OCI-LY1 (cell line): ENCODE results near the gene CCZ1.
"Not testable (repeated sequence)": the region's sequence is repeated elsewhere in the genome, so short reads cannot be mapped to it uniquely, and the experiment has no call there.

Experiments
- EZH2 ChIP-seq: fragments of 200-600 bp; sonication (generic), shearing (Covaris generic); IDR thresholded peaks from 2 replicates; pipeline ENCODE4 v1.8.0; 2017; ENCODE audit warnings: borderline replicate concordance, mixed run types, mild to moderate bottlenecking, antibody characterized with exemption, low read length, moderate library complexity, mixed read lengths
- TF ChIP-seq, protein P1 (sequence below): fragments of 200-600 bp; sonication (generic), shearing (Covaris generic); IDR thresholded peaks from 2 replicates; pipeline ENCODE4 v1.5.1; 2017; ENCODE audit warnings: mild to moderate bottlenecking, antibody characterized with exemption, low read length, moderate library complexity, mixed read lengths

GRCh38 chr7:5861281-5861680, 37.3 kb upstream of the CCZ1 start:
- TF ChIP-seq, protein P1, sequence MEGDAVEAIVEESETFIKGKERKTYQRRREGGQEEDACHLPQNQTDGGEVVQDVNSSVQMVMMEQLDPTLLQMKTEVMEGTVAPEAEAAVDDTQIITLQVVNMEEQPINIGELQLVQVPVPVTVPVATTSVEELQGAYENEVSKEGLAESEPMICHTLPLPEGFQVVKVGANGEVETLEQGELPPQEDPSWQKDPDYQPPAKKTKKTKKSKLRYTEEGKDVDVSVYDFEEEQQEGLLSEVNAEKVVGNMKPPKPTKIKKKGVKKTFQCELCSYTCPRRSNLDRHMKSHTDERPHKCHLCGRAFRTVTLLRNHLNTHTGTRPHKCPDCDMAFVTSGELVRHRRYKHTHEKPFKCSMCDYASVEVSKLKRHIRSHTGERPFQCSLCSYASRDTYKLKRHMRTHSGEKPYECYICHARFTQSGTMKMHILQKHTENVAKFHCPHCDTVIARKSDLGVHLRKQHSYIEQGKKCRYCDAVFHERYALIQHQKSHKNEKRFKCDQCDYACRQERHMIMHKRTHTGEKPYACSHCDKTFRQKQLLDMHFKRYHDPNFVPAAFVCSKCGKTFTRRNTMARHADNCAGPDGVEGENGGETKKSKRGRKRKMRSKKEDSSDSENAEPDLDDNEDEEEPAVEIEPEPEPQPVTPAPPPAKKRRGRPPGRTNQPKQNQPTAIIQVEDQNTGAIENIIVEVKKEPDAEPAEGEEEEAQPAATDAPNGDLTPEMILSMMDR = not testable (repeated sequence)
- TF ChIP-seq EZH2 = not testable (repeated sequence)
